Peyer's patch (tissue), 4 donors: ENCODE measurements around the gene CLEC16A.

Experiments used
- POLR2A ChIP-seq, 2 donors: fragments of 450-650 bp; IDR thresholded peaks; one replicate each; pipeline ENCODE4 v1.5.1; 2017; ENCODE audit warnings: antibody characterized with exemption in 2 of 2, mild to moderate bottlenecking in 2 of 2, moderate library complexity in 2 of 2
- TF ChIP-seq, protein P1 (sequence below), 6 experiments: fragments of 450-650 bp in 4 of 6; fragments of 200-600 bp in 2 of 6; sonication (generic) in 1 of 6; IDR thresholded peaks; one replicate each; pipeline ENCODE4 v1.5.1; 2017 to 2019; ENCODE audit warnings: antibody characterized with exemption in 6 of 6, mild to moderate bottlenecking in 3 of 6, moderate library complexity in 1 of 6

DNA sequence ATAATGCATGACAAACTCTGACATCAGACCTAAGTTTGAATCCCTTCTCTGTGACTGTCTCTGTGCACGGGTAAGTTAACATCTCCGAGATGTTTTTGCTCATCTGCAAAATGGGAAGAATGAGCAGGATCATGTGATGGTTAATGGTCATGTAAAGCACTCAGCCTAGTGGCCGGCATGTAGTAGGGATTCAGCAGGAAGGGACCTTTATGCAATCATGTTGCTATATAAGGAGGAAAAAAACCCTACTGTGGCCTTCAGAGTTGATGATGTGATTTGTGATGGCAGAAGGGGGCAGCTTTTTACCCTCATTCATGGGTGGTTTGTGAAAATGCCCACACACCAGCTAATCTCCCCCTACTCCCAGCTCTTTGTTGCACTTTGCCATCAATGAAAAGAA lies 24.1 kb downstream of the CLEC16A start:
- TF ChIP-seq, protein P1, sequence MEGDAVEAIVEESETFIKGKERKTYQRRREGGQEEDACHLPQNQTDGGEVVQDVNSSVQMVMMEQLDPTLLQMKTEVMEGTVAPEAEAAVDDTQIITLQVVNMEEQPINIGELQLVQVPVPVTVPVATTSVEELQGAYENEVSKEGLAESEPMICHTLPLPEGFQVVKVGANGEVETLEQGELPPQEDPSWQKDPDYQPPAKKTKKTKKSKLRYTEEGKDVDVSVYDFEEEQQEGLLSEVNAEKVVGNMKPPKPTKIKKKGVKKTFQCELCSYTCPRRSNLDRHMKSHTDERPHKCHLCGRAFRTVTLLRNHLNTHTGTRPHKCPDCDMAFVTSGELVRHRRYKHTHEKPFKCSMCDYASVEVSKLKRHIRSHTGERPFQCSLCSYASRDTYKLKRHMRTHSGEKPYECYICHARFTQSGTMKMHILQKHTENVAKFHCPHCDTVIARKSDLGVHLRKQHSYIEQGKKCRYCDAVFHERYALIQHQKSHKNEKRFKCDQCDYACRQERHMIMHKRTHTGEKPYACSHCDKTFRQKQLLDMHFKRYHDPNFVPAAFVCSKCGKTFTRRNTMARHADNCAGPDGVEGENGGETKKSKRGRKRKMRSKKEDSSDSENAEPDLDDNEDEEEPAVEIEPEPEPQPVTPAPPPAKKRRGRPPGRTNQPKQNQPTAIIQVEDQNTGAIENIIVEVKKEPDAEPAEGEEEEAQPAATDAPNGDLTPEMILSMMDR (IDR thresholded peaks at IDR 0.05), result no peak
- TF ChIP-seq POLR2A (IDR thresholded peaks at IDR 0.05), result no peak
